A204.1 (cell line): ENCODE results near the gene CST9L.

Source experiments
- FAIRE-seq: peaks from 2 replicates; lab custom pipeline; 2012; peaks lifted over from hg19 to GRCh38; lab: Jason Lieb, UNC

Gene CST9L

DNA sequence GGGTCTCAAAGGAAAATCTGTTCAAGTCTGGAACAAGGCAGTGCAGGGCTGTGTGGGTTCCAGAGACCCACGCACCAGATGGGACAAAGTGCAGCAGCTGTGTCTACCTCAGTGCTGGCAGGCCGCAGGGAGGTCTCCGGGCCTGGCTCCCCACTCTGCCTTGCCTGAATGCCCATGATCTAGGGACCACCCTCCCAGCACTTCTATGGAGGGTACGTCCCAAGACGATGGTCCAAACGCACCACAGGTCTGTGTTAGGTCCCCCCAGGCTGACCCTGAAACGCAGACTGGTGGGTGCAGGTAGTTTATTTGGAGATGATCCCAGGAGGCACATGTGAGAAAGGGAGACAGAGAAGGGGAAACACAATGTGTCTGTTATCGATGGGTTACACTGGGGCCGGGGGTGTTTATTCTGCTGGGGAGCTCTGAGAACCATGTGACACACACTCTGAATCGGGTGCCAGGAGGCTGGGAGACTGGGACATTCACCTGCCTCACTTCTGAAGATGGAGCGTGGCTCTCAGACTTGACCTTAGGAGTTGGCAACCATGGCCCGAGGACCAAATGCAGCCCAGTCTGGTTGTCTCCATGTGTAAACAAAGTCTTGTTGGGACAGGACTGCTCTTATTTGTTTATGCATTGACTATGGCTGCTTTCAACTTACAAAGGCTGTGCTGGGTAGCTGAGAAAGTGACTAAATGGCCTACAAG is 21.7 kb downstream of the CST9L start:
- FAIRE-seq = no peak

DNA sequence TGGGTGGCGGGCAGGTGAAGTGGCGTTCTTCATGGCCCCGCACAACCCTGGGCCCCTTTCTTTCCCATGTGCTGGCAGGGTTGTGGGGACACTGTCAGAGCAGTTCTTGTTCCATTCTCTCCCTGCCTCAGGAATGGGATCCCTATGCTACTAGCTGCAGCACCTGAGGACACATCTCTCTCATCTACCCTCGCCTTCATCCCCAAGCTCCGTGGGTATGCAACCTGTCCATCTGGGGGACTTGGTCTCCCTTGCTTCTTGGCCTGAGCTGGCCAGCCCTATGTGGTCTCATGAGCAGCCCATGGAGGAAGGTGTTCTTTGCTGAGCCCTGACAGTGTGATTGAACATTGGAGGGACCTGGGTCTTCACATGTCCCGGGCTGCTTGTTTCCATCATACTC is 24.2 kb downstream of the CST9L start:
- no peak for FAIRE-seq

DNA sequence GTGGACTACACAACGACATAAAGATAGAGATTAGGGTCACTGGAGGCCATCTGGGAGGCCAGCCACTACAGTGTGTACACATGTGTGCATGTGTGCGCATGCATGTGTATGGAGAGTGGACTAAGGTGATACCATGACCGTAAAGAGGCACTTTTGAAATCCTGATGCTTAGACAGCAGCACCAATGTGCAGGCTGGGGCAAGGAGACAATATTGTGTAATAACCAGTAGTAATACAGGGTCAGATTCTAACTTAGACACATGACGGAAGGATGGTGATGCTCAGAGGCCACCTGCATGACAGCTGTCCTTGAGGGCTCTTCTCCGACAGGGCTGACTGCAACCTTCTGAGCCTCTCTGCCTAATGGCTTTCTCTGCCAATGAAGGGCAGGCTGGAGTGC is 25.5 kb downstream of the CST9L start:
- no peak for FAIRE-seq

DNA sequence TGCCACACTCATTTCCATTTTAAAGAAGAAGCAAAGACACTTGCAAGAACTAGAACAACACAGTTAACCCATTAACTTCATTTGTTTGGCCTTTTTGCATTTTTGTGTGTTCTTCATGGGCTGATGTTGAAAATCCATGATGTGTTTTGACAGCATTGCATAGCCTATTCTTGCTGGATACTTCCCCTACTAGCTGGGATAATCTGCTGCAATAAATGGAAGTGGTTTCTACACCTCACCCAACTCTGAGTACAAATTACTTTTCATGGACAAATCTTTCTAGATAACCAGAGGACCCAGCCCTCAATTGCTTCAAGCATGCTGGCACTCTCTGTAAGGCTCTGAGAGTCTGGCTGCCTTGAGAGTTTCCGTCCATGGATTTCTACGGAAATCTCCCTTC is 26.5 kb downstream of the CST9L start:
- no peak for FAIRE-seq

DNA sequence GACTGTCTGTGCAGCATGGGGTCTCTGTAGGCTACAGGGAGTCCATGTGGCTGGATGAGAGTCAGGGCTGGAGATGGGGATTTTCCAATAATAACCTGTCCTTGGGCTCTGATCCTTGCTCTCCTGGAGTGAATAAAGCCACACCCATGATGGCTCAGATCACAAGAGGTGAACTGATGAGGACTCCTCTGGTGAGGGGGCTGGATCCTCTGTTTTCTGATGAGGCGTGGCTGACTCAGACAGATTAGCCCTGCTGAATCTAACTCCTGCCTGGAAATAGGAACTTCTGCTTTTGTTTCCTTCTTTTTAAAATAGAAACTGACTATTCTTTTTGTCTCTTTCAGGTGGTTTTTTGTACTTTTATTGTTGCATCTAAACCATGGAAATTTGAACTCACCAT is 27.0 kb downstream of the CST9L start:
- FAIRE-seq = no peak

DNA sequence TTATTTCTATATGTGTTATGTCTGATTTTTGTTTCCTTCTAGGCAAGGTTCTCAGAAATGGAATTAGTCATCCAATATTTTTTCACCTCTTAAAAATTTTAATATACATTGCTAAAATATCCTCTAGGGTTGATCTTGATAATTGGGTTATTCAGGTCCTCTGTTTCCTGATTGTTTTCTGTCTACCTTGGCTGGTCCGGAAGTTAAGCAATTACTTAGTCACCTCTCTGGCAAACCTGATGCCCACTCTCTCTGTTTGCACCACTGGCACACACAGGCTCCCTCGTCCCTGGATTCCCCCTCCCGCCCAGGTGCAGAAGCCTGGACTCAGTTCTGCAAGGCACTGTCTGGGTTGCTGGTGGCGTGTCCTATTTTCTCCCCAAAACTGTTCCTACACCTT is 27.7 kb downstream of the CST9L start:
- no peak for FAIRE-seq

DNA sequence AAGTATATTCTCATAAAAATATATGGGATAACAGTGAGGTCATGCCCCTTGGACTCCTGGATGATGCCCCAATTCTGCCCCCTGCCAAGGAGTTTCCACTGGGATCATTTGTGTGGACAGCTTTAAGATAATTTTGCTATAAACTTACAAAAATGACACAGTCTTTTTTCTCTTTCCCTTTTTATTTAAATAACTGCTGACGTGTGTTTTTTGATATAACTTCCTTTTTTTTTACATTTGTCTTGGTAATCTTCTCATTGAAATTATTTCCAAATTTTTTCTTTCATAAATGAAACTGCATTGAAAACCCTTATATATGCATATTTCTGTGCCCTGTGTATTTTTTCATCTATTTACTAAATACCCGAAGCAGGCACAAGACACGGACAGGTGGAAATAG is 31.3 kb downstream of the CST9L start:
- no peak for FAIRE-seq

DNA sequence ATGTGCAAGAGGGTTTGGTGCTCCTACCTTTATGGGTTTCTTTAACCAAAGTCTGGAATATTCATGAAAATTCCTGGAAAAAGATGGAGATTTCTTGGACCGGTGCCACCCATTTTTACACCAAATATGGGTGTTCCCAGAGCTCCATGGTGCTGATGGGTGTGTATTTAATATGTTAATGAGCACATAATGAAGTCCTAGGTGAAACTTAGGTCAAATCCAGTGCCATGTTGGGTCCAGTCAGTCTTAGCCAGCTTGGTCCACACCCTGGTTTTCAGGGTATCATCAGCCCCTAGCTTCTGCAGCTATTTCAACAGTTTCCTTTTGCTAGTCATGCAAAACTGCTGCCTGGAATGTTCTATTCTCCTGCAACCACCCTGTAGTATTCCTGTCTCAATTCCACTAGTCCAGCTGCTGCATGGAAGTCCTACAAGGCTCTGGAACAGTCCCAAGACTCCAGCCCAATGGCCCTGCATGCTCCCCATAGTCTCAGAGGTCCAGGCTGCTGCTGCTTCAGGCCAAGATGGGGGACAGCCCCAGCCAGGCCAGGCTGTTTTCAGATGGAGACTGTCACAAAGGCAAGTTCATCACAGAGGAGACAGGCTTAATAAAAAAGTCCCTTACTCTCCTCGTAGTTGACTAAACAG is 31.8 kb downstream of the CST9L start:
- no peak for FAIRE-seq

DNA sequence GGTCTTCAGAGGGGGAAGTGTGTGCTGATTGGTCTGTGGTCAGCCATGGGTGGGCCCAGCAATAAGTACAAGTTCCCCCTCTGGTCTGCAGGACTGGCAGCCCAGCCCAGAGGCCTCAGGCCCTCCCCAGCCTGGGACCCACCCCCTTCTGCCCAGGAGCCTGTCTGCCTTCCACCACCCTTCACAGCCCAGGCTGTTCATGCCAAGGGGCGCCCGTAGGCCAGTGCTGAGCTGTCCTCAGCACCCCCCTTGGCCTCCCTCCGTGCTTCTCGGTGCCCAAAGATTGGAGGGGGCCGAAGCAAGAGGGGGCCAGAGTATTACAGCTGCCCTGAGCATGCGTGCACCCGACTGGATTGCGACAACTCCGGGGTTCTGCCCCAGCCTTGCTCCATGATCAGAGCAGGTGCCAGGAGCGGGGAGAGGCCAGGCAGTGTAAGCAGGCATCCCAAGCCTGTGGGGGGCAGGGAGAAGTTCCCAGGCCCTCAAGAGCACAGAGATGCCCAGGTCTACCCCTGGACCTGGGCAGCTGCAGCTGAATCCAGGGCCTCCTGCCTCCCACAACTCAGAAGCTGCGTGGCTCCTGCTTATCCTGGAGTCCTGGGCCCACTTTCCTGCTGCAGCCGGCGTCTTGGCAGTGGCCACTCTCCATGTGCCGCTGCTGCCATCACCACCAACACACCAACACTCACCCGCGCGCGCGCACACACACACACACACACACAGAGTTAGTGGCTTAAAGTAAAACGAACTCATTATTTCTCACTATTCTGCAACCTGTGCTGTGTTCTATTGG is 33.3 kb downstream of the CST9L start:
- no peak for FAIRE-seq

DNA sequence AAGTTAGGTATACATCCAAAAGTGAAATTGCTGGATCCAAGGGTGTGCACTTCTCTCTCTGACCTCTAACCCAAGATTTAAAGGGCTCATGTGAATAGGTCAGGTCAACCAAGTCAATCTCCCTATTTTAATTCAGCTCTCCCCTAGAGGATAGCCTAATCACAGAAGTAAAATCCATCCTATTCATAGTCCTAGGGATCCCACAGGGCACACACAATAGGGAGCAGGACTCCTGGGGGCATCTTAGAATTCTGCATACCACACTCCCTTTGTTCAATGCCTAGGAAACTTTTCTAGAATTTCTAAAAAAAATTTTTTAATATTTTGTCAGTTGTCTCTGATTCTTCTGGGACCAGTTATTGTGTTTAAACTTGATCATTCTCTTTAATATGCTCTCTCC is 35.1 kb downstream of the CST9L start:
- no peak for FAIRE-seq

DNA sequence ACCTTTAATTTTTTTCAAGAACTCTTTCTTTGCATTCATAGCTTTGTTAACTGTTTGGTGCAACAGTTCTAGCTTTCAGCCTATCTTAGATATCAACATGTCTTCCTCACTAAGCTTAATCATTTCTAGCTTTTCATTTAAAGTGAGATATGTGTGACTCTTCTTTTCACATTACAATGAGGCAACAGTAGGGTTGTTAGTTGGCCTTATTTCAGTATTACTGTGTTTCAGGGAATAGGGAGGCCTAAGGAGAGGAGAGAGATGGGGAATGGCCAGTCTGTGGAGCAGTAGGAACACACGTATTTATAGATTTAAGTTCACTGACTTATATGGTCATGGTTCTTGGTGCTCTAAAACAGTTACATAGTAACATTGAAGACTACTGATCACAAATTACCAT is 35.8 kb downstream of the CST9L start:
- FAIRE-seq = no peak

DNA sequence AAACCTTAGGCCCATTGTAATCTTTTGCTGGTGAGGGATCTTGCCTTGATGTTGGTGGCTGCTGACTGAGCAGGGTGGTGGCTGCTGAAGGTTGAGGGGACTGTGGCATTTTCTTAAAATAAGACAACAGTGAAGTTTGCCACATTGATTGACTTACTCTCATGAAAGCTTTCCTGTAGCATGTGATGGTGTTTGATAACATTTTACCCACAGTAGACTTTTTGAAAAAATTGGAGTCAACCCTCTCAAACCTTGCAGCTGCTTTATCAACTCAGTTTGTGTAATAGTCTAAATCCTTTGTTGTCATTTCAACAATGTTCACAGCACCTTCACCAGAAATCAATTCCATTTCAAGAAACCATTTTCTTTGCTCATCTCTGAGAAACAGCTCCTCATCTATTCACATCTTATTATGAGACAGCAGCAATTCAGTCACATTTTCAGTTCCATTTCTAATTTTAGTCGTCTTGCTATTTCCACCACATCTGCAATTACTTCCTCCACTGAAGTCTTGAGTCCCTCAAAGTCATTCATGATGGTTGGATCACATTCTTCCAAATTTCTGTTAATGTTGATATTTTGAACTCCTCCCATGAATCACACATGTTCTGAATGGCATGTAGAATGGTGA is 37.2 kb downstream of the CST9L start:
- no peak for FAIRE-seq

DNA sequence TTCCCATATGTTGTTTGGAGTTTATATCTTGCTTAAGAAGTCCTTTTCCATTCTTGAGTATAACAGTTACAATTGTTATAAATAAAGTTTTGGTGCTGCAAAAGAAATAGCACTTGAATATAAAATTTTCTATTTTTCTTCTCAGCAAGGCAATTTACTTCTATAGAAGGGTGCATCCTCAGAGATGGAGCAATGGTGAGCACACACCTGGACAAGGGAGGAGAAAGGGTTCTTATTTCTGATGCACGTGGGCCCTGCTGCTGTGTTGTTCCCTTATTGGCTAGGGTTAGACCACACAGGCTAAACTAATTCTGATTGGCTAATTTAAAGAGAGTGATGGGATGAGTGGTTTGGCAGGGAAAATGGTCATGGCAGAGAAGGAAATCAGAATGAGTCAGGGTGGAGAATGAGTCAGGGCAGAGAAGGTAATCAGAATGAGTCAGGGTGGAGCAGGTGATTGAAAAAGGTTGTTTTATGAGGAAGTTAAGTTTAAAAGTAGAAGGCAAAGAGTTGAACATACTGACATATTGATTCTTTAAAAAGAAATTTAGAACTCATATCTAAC is 39.3 kb downstream of the CST9L start:
- no peak for FAIRE-seq

DNA sequence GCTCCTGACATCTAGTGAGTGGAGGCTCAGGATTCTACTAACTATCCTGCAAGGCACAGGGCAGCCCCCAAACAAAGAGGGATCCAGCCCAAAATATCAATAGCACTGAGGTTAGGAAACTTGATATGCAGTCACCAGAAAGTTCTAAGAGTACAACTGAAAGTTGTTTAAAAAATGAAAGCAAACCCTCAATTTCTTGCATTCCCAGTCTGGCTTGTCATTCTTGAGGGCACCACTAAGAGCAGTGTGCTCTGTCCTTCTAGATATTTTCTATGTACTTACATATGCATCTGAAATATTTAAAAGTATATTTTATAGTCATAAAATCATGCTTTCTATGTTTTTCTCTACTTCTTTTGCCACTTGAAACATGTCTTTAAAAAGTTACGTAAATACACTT is 41.4 kb downstream of the CST9L start:
- FAIRE-seq = no peak

DNA sequence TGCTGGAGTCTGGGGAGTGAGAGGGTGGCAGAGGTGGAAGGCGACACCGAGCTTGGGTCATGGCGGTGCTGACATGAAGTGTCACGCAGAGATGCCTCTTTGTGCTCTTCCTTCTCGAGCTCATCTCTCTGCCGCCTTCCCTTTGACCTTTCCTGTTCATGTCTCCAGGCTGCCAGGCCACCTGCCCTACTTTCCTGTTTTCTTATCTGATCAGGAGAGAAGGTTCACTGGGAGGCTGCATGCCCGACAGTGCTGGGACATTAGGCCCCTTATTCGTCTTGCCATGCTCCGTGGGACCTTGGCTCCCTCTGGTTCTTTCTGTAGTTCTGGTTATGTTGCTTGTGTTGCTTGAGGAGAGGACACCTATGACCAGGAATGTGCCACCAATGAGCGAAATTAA is 44.1 kb downstream of the CST9L start:
- FAIRE-seq = no peak

DNA sequence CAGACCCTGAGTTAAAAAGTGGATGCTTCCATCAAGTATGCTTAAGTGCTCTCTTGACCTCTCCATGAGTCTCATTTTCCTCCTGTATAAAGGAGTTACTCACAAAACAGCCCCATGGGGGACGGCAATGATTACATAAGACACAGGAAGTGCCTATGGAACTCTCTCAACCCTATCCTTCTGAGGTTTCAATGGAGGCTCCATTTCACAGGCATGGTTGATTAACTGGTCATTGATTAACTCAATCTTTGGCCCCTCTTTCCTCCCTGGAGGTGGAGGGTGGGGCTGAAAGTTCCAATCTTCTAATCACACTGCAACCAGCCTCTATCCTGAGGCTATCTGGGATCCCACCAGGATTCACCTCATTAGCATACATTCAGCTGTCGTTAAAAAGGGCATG is 48.1 kb downstream of the CST9L start:
- no peak for FAIRE-seq

DNA sequence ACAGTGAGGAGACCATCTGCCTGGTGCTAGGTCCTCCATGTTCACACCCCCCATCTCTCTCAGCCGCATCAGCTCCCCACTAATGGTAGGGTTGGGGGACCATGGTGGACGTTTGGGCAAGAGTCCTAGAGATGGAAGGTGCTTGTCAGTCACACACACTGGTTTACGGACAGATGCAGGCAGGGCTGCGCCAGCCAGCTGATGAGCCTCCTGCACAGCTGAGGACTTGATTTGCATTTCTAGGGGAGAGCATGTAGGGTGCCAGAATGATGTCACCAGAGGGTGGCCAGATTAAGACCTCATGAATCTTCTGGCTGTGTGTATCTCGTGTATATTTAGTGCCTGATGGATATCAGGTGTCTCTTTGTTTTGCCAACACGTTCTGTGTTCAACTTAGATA is 48.7 kb downstream of the CST9L start:
- FAIRE-seq = no peak

DNA sequence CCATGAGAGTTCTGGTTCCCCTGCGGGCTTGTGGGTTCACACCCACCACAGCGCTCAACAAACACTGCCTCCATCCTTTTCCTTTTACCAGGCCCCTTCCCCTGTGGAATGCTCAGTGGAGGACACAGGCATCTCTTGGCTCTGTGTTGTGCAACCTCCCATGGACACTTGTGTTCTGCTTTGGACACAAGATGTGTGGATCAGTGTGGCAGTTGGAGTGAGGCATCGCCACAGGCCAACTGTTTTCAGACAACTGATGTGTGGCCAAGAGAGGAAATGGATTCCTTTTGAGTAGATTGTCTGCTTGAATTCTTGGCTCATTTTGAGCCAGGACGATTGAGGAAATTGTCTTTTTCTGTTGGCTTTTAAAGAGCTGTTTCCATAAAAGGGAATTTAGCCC is 50.6 kb downstream of the CST9L start:
- FAIRE-seq = no peak

DNA sequence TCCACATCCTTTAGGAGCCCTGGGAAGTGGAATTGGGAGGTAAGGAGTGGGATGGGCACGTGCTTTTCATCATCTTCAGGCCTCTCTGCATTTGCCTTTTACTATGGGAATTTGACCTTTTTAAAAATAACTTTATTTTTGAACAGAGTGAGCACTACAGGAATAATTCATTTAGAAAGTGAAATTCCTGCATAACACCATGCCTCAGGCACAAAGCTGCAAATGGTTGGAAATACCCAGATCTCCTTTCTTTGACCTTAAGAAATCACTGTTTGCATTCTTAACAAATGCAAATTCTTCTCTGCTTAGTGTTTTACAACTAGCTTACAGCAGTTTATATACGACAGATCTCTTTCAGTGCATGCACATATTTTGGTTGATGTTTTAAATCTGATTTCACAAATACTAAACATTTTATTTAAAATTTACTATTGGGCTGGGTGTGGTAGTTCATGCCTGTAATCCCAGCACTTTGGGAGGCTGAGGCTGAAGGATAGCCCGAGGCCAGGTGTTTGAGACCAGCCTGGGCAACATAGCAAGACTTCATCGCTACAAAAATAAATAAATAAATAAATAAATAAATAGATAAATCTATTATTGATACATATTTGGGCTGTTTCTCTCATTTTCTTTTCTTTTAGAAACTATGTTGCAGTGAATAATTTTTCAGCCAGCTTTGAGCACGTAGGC is 52.9 kb downstream of the CST9L start:
- FAIRE-seq = no peak

DNA sequence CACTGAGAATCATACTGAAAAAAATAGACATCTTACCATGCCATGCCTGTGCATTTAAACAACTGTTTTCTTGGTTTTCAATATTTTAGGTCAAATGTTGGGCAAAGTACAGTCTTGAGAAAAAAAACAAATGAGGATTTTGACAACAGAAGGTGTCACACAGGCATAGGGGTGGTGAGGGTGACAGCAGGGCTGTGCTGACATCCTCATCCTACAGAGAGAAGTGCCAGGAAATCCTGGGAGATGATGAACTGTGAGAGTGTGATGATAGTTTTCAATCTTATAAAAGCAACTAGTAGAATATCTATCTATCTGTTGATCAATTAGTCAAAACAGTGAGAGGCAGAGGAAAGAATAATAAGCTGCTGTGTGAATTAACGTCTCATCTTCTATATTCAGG is 53.4 kb downstream of the CST9L start:
- FAIRE-seq = no peak
